Activated naive CD4-positive, alpha-beta T cell treated with anti-CD3 and anti-CD28 coated beads, Interleukin-2, amount 50 U/mL, for 24 hours (primary cell): ENCODE results near the gene DBNDD1.

Source experiments
- H3K27ac Mint-ChIP-seq: one replicate; pipeline ENCODE4 v1.8.0; 2021; ENCODE audit warnings: mild to moderate bottlenecking, mixed read lengths
- H3K27me3 Mint-ChIP-seq: one replicate; pipeline ENCODE4 v1.8.0; 2021; ENCODE audit warnings: mixed read lengths
- H3K36me3 Mint-ChIP-seq: one replicate; pipeline ENCODE4 v1.8.0; 2021; ENCODE audit warnings: mixed read lengths
- H3K4me1 Mint-ChIP-seq: one replicate; pipeline ENCODE4 v1.8.0; 2021; ENCODE audit warnings: mixed read lengths
- H3K4me3 Mint-ChIP-seq: one replicate; pipeline ENCODE4 v1.8.0; 2021; ENCODE audit warnings: mild to moderate bottlenecking, mixed read lengths
- H3K9me3 Mint-ChIP-seq: one replicate; pipeline ENCODE4 v1.8.0; 2021; ENCODE audit warnings: mixed read lengths

The DBNDD1 gene

DNA sequence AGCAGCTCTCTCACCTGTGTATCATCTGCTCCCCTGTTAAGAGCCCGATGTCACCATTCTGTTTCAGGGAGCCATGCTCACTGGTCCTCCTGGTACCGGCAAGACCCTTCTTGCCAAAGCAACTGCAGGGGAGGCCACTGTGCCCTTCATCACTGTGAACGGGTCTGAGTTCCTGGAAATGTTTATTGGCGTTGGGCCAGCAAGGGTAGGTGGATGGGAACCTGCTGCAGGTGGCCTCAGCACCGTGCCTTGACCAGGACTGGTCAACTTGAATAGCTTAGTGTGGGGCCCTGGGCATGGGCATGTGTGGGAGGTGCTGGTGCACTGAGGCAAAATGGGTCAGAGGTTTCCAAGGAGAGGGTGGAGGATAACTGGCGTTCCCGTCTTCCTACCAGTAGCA, 28.5 kb downstream of the DBNDD1 start:
- H3K4me3 Mint-ChIP-seq, result no peak overlapping the region
- H3K36me3 Mint-ChIP-seq, result peaks cover 16% of the 10 kb centered on the region
- H3K27ac Mint-ChIP-seq, result no peak overlapping the region
- H3K9me3 Mint-ChIP-seq, result no peaks in the 10 kb centered on the region
- H3K27me3 Mint-ChIP-seq, result no peaks in the 10 kb centered on the region
- peaks cover 5% of the 10 kb centered on the region for H3K4me1 Mint-ChIP-seq

DNA sequence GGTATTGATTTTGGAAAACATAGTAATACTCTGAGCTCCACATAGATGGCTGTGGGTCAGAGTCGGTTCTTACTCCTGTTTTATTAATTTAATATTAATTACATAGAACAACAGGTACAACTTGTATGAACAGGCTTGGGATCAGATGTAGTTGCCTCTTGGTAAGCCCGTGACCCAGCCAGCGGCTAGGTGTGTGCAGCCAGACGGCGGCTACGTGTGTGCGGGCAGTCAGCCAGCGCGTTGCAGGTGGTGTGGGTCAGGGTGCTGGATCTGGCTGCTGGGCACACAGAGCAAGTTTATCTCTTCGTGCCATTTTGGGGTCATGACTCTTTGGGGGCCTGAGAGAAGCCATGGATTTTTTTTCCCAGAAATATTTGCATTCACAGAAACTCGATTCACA, 30.3 kb downstream of the DBNDD1 start:
- H3K27me3 Mint-ChIP-seq, result no peaks in the 10 kb centered on the region
- H3K36me3 Mint-ChIP-seq, result peaks cover 14% of the 10 kb centered on the region
- no peak overlapping the region for H3K4me3 Mint-ChIP-seq
- no peaks in the 10 kb centered on the region for H3K4me1 Mint-ChIP-seq
- no peak overlapping the region for H3K27ac Mint-ChIP-seq
- H3K9me3 Mint-ChIP-seq, result no peaks in the 10 kb centered on the region

DNA sequence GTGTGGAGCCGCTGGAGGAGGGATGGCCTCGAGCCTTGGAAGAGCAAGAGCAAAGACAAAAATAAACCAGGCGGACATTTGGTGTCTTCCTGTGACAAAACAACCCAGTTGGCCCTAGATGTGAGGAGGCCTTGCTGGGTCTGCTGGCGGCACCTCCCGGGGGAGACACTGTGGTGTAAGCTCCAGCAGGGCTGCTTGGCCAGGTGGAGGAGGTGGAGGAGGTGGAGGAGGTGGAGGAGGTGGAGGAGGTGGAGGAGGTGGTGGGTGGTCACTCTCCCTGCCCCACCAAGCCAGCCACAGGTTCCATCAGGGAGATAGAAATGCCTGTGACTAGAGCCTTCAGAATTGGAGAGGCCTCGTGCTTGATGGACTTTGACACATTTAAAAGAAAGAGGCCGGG, 32.1 kb downstream of the DBNDD1 start:
- H3K27me3 Mint-ChIP-seq, result no peaks in the 10 kb centered on the region
- H3K4me1 Mint-ChIP-seq, result no peaks in the 10 kb centered on the region
- H3K9me3 Mint-ChIP-seq, result no peaks in the 10 kb centered on the region
- peaks cover 15% of the 10 kb centered on the region for H3K36me3 Mint-ChIP-seq
- peak overlapping the region; percentile 23 for H3K27ac Mint-ChIP-seq
- no peak overlapping the region for H3K4me3 Mint-ChIP-seq

GRCh38 chr16:89986600-89986999, 32.7 kb downstream of the DBNDD1 start:
- no peaks in the 10 kb centered on the region for H3K9me3 Mint-ChIP-seq
- H3K36me3 Mint-ChIP-seq, result peaks cover 15% of the 10 kb centered on the region

GRCh38 chr16:89985219-89985618, 34.0 kb downstream of the DBNDD1 start:
- Mint-ChIP-seq H3K27me3 (no peaks in the 10 kb centered on the region), H3K4me3 (no peak overlapping the region), H3K9me3 (no peaks in the 10 kb centered on the region), H3K27ac (no peak overlapping the region), H3K36me3 (peaks cover 15% of the 10 kb centered on the region), H3K4me1 (no peaks in the 10 kb centered on the region)

More at GRCh38 chr16:89986600-89986999, 32.7 kb downstream of the DBNDD1 start:
- H3K27ac Mint-ChIP-seq, result no peak overlapping the region
- no peaks in the 10 kb centered on the region for H3K4me1 Mint-ChIP-seq
- no peaks in the 10 kb centered on the region for H3K27me3 Mint-ChIP-seq
- no peak overlapping the region for H3K4me3 Mint-ChIP-seq

DNA sequence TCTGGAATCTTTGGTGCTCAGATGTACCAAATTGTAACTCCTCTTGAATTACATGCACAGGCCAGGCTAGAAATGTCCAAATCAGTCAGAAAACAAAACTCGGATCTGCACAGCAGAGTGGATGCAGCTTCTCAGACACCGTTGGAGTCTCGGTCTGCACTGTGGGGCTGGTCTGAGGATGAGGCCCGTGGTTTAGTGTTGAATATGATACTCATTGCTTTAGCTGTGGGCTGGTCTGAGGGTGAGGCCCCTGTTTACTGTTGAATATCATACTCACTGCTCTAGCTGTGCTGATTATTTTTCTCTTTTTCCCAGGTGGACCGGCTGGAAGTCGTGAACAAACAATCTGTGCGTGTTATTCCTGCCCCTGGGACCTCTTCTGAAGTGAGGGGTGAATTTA, 35.0 kb downstream of the DBNDD1 start:
- peaks cover 18% of the 10 kb centered on the region for H3K36me3 Mint-ChIP-seq
- no peaks in the 10 kb centered on the region for H3K9me3 Mint-ChIP-seq
- H3K4me3 Mint-ChIP-seq, result no peak overlapping the region
- no peaks in the 10 kb centered on the region for H3K27me3 Mint-ChIP-seq
- no peak overlapping the region for H3K27ac Mint-ChIP-seq
- H3K4me1 Mint-ChIP-seq, result no peaks in the 10 kb centered on the region

GRCh38 chr16:89983536-89983935, 35.7 kb downstream of the DBNDD1 start:
- Mint-ChIP-seq H3K4me1 (no peaks in the 10 kb centered on the region), H3K4me3 (no peak overlapping the region), H3K9me3 (no peaks in the 10 kb centered on the region), H3K36me3 (peaks cover 20% of the 10 kb centered on the region), H3K27me3 (no peaks in the 10 kb centered on the region), H3K27ac (no peak overlapping the region)

GRCh38 chr16:89982318-89982717, 36.9 kb downstream of the DBNDD1 start:
- H3K4me3 Mint-ChIP-seq, result no peak overlapping the region
- no peaks in the 10 kb centered on the region for H3K9me3 Mint-ChIP-seq
- peaks cover 19% of the 10 kb centered on the region for H3K36me3 Mint-ChIP-seq
- H3K4me1 Mint-ChIP-seq, result no peaks in the 10 kb centered on the region
- no peaks in the 10 kb centered on the region for H3K27me3 Mint-ChIP-seq
- H3K27ac Mint-ChIP-seq, result no peak overlapping the region

- H3K4me1 Mint-ChIP-seq, result no peaks in the 10 kb centered on the region
- peaks cover 14% of the 10 kb centered on the region for H3K36me3 Mint-ChIP-seq
- no peaks in the 10 kb centered on the region for H3K9me3 Mint-ChIP-seq
- no peaks in the 10 kb centered on the region for H3K27me3 Mint-ChIP-seq
- no peak overlapping the region for H3K27ac Mint-ChIP-seq
- no peak overlapping the region for H3K4me3 Mint-ChIP-seq
Measured at GRCh38 chr16:89981414-89981813, 37.8 kb downstream of the DBNDD1 start.

- peaks cover 10% of the 10 kb centered on the region for H3K36me3 Mint-ChIP-seq
- H3K27me3 Mint-ChIP-seq, result no peaks in the 10 kb centered on the region
- H3K27ac Mint-ChIP-seq, result no peak overlapping the region
- H3K4me3 Mint-ChIP-seq, result peak overlapping the region; percentile 15
- no peaks in the 10 kb centered on the region for H3K9me3 Mint-ChIP-seq
- H3K4me1 Mint-ChIP-seq, result peaks cover 30% of the 10 kb centered on the region
Measured at GRCh38 chr16:89974870-89975269, 44.4 kb downstream of the DBNDD1 start.

GRCh38 chr16:89973654-89974335, 45.5 kb downstream of the DBNDD1 start:
- Mint-ChIP-seq H3K4me1 (peaks cover 30% of the 10 kb centered on the region), H3K27ac (peak overlapping the region; percentile 76), H3K36me3 (peaks cover 8% of the 10 kb centered on the region), H3K4me3 (peak overlapping the region; percentile 100), H3K9me3 (no peaks in the 10 kb centered on the region), H3K27me3 (no peaks in the 10 kb centered on the region)

GRCh38 chr16:89973235-89973634, 46.0 kb downstream of the DBNDD1 start:
- Mint-ChIP-seq H3K4me3 (peak overlapping the region; percentile 100), H3K27ac (peak overlapping the region; percentile 99), H3K4me1 (peaks cover 30% of the 10 kb centered on the region), H3K9me3 (no peaks in the 10 kb centered on the region), H3K36me3 (peaks cover 7% of the 10 kb centered on the region), H3K27me3 (no peaks in the 10 kb centered on the region)

DNA sequence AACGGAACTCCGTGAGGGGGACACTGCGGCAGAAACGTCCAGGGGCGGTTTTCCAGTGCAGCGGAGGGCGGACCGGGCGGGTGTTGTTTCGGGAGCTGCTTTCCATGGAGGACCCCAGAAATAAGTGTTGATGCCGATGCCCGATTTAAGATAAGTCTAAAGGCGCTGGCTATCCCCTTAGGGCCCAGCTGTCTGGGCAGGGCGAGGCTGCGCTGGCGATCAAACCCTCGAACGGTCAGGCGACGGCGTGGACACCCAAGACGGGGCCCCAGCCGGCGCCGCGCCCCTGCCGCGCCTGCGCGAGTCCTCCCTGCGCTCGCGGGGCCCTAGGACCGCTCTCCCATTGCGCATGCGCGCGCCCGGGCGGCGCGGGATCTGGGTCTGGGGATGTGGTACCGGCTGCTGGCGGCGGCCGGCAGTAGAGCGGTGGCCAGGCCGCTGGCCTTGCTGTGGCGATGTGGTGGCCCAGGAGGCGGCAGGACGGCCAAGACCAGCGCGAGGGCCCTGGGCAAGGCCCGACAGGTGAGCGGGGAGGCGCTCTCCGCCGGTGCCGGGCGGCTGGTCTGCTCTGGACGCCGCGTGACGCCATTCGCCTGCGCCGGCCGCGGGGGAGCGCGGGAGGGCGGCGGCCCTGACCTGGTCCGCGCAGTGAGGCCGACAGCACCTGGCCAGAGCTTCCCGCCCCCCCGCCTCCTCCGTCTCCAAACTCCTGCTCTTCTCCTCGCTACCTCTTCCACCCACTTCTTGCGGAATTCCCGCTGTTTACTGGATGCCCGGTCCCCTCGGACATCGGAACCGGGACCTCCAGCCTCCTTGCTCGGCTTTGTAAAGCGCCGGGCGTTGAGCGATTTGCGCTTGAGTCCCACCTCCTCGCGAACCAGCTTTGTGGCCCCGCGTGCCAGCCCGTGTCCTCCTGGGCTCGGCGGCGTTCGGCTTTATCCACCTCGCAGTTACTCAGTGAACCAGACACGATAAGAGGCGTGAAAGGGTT, 46.7 kb downstream of the DBNDD1 start:
- Mint-ChIP-seq H3K4me3 (peak overlapping the region; percentile 100), H3K27me3 (no peaks in the 10 kb centered on the region), H3K36me3 (peaks cover 7% of the 10 kb centered on the region), H3K9me3 (no peaks in the 10 kb centered on the region), H3K4me1 (peaks cover 30% of the 10 kb centered on the region), H3K27ac (peak overlapping the region; percentile 99)

DNA sequence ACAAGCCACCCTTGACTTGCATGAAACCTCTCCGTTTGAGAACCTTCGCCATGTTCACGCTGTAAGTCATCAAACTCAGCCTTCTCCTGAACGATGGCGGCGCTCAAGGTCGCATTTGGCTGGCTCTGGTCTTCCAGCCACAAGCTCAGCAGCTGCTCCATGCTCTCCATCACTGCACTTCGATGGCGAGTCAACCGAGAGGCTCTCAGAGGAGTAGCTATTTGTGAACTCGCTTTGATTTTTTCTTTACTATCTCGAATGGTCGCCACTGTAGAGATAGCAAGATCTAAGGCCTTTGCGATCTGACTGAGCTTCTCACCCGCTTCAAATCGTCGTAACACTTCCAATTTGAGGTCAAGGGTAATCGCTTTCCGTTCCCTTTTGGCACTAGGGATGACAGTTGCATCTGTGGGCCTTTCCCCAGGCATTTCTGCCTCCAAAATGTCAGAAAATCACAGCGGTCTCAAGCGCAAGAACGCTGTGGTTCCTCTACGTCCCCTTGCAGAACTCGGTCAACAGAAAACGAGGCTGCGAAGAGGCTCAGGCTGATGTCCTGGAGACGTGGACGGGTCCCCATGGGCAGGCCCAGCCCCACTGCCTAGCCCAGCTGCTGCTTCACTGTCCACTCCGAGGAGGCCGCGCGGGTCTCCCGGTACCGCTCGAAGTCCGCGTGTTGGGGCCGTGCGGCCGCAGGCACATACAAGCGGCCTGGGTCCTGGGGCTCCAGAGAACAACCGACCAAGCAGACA, 47.6 kb downstream of the DBNDD1 start:
- H3K36me3 Mint-ChIP-seq, result peaks cover 7% of the 10 kb centered on the region
- peak overlapping the region; percentile 46 for H3K27ac Mint-ChIP-seq
- no peaks in the 10 kb centered on the region for H3K9me3 Mint-ChIP-seq
- H3K4me3 Mint-ChIP-seq, result peak overlapping the region; percentile 100
- no peaks in the 10 kb centered on the region for H3K27me3 Mint-ChIP-seq
- peaks cover 30% of the 10 kb centered on the region for H3K4me1 Mint-ChIP-seq

- Mint-ChIP-seq H3K9me3 (no peaks in the 10 kb centered on the region), H3K27ac (no peak overlapping the region), H3K4me1 (peaks cover 26% of the 10 kb centered on the region), H3K36me3 (peaks cover 7% of the 10 kb centered on the region), H3K4me3 (no peak overlapping the region), H3K27me3 (no peaks in the 10 kb centered on the region)
Measured at GRCh38 chr16:89969741-89970410, 49.4 kb downstream of the DBNDD1 start.
